Ectodermal cell (in vitro differentiated cells): ENCODE data around the gene PREX1.
A peak's percentile ranks its signal among the peaks of the same experiment; 100 is the strongest.

Experiments
- H3K27ac ChIP-seq: 2 replicates; pipeline ENCODE4 v1.7.0; 2013; ENCODE audit warnings: mild to moderate bottlenecking, low read depth, low read length; ENCODE audit not compliant: insufficient read depth, poor library complexity, severe bottlenecking
- H3K27me3 ChIP-seq: 2 replicates; pipeline ENCODE4 v1.7.0; 2013; ENCODE audit warnings: mild to moderate bottlenecking, low read length; ENCODE audit not compliant: insufficient read depth, control insufficient read depth, poor library complexity, severe bottlenecking
- H3K36me3 ChIP-seq: one replicate; pipeline ENCODE4 v1.7.0; 2013; ENCODE audit warnings: low read length; ENCODE audit not compliant: control insufficient read depth, insufficient read depth
- H3K4me1 ChIP-seq: one replicate; pipeline ENCODE4 v1.7.0; 2013; ENCODE audit warnings: low read length; ENCODE audit not compliant: control insufficient read depth, insufficient read depth
- H3K4me3 ChIP-seq: 2 replicates; pipeline ENCODE4 v1.7.0; 2013; ENCODE audit warnings: low read depth, low read length, control low read depth; ENCODE audit not compliant: insufficient read depth
- H3K9me3 ChIP-seq: 2 replicates; pipeline ENCODE4 v1.7.0; 2013; ENCODE audit warnings: mild to moderate bottlenecking, low read length, moderate library complexity; ENCODE audit not compliant: control insufficient read depth
- WGBS, 2 experiments: methylation state at CpG; one replicate each; pipeline ENCODE4 v1.1.7; 2013; ENCODE audit warnings: missing lambda C conversion rate in 2 of 2; 5-methylcytosine and 5-hydroxymethylcytosine counted together

PREX1 gene

DNA sequence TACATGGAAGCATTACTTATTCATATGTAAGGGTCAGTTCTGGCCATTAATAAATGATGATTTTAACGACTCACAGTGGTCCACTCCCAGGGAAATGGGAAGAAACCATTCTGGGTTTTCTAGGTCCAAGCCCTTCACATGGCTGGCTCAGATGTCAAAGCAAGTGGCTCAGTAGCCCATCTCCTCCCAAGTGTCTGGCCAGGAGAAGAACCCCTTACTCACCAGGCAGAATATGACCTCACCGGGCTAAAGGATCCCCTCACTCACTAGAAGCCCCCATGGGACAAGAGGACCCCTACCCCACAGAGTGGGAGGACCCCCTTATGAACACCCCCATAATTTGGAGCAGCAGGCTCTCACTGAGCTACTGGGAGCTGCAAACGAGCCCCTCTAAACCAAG, 34.0 kb downstream of the PREX1 start:
- 67 to 76% methylated on average over 3 of the region's 3 CpGs for WGBS, 2 experiments
- Histone ChIP-seq H3K27ac (peak overlapping the region; percentile 92), H3K27me3 (no peaks in the 10 kb centered on the region), H3K9me3 (no peaks in the 10 kb centered on the region), H3K36me3 (no peaks in the 10 kb centered on the region), H3K4me1 (peaks cover 45% of the 10 kb centered on the region), H3K4me3 (peak overlapping the region; percentile 11)

- peaks cover 50% of the 10 kb centered on the region for H3K4me1 ChIP-seq
- 89 to 93% methylated on average over 6 of the region's 6 CpGs for WGBS, 2 experiments
These were observed 36.1 kb downstream of the PREX1 start for GRCh38 chr20:48791666-48792071.

GRCh38 chr20:48791014-48791413, 36.8 kb downstream of the PREX1 start:
- Histone ChIP-seq H3K27ac (no peak overlapping the region), H3K27me3 (no peaks in the 10 kb centered on the region), H3K4me1 (peaks cover 50% of the 10 kb centered on the region), H3K9me3 (no peaks in the 10 kb centered on the region), H3K36me3 (no peaks in the 10 kb centered on the region), H3K4me3 (no peak overlapping the region)
- WGBS, 2 experiments: 93 to 95% methylated on average over 11 of the region's 11 CpGs

More at GRCh38 chr20:48791666-48792071, 36.1 kb downstream of the PREX1 start:
- Histone ChIP-seq H3K36me3 (no peaks in the 10 kb centered on the region), H3K9me3 (no peaks in the 10 kb centered on the region), H3K27me3 (no peaks in the 10 kb centered on the region), H3K27ac (no peak overlapping the region), H3K4me3 (no peak overlapping the region)

DNA sequence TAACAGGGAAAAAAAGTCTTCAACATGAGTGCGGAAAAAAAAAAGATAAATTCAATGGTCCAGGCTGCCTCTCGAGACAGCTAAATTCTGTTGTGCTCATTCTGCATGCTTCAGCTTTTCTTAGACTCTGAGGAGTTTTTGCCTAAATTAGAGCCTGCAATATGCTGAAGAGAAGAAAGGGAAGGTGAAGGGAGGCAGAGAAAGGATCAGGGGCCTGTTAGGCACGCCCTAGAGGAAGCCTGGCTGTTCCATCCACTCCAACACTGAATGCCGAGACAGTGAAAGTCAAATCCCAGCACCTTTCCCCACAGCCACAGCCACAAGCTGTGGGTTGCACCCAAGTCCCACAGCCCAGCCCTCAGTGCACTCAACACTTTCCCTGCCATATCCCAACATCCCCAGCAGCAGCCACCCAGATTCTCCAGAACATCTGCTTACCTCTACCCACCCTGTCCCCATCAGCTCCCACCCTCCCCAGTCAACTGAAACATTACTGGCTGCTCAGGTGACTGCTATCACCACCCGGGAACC, 37.3 kb downstream of the PREX1 start:
- Histone ChIP-seq H3K4me3 (no peak overlapping the region), H3K36me3 (no peaks in the 10 kb centered on the region), H3K9me3 (no peaks in the 10 kb centered on the region), H3K27me3 (no peaks in the 10 kb centered on the region), H3K4me1 (peaks cover 51% of the 10 kb centered on the region), H3K27ac (no peak overlapping the region)
- 78 to 85% methylated on average over 5 of the region's 5 CpGs for WGBS, 2 experiments

GRCh38 chr20:48789781-48790472, 37.9 kb downstream of the PREX1 start:
- WGBS, 2 experiments: 90 to 93% methylated on average over 6 to 9 of the region's 9 CpGs
- Histone ChIP-seq H3K36me3 (no peaks in the 10 kb centered on the region), H3K4me1 (peaks cover 50% of the 10 kb centered on the region), H3K27me3 (no peaks in the 10 kb centered on the region), H3K27ac (no peak overlapping the region), H3K4me3 (no peak overlapping the region), H3K9me3 (no peaks in the 10 kb centered on the region)

GRCh38 chr20:48789185-48789668, 38.6 kb downstream of the PREX1 start:
- 94 to 96% methylated on average over 5 to 6 of the region's 6 CpGs for WGBS, 2 experiments
- Histone ChIP-seq H3K27me3 (no peaks in the 10 kb centered on the region), H3K36me3 (no peaks in the 10 kb centered on the region), H3K9me3 (no peaks in the 10 kb centered on the region), H3K27ac (no peak overlapping the region), H3K4me3 (no peak overlapping the region), H3K4me1 (peaks cover 48% of the 10 kb centered on the region)

DNA sequence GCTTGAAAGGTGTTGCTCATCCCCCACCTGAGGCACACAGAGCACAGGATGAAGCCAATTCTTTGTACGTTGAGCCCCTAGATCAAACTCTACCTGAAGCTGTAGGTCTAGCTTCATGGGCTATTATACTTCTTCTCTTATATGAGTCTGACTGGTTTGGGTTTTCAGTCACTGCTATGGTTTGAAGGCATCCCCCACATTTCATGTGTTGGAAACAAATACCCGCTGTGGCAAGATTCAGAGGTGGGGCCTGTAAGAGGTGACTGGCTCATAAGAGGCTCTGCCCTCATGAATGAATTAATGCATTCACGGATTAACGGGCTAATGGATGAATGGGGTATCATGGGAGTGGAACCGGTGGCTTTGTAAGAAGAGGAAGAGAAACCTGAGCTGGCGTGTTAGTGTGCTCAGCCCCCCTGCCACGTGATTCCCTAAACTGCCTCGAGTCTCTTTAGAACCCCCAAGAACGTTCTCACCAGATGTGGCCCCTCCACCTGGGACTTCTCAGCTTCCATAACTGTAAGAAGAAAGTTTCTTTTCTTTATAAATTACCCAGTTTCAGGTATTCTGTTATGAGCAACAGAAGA, 39.2 kb downstream of the PREX1 start:
- Histone ChIP-seq H3K27me3 (no peaks in the 10 kb centered on the region), H3K36me3 (no peaks in the 10 kb centered on the region), H3K4me1 (peaks cover 47% of the 10 kb centered on the region), H3K9me3 (no peaks in the 10 kb centered on the region), H3K4me3 (no peak overlapping the region), H3K27ac (no peak overlapping the region)
- WGBS, 2 experiments: 88 to 90% methylated on average over 9 of the region's 9 CpGs

DNA sequence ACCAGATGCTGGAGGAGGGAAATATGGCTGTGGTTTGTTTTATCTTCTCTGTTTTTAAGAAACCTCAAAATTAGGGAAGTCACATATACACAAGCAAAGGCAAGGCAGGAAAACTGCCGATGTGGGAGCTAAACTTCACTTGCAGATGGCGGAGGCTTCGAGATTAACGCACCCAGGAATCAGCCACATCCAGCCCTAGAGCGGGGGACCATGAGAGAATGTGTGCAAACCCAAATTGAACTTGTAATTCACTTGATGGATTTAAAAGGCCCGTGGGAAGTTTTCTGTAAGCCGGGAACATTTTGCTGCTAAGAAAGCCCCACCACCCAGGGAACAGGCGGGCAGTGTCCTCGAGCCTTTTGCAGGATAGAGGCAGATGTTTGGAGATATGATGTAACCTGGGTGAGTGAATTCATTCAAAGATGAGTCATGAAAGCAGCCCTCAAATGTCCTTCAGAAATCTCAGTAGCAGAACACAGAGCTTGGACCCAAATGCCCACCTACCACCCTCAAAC, 39.9 kb downstream of the PREX1 start:
- Histone ChIP-seq H3K27me3 (no peaks in the 10 kb centered on the region), H3K4me3 (no peak overlapping the region), H3K27ac (peak overlapping the region; percentile 79), H3K36me3 (no peaks in the 10 kb centered on the region), H3K4me1 (peaks cover 43% of the 10 kb centered on the region), H3K9me3 (no peaks in the 10 kb centered on the region)
- WGBS, 2 experiments: 78 to 89% methylated on average over 9 of the region's 9 CpGs

- no peaks in the 10 kb centered on the region for H3K27me3 ChIP-seq
- H3K4me3 ChIP-seq: no peak overlapping the region
- H3K27ac ChIP-seq: peak overlapping the region; percentile 79
- WGBS, 2 experiments: 49 to 50% methylated on average over 19 of the region's 19 CpGs
- H3K9me3 ChIP-seq: no peaks in the 10 kb centered on the region
- H3K36me3 ChIP-seq: no peaks in the 10 kb centered on the region
- peaks cover 47% of the 10 kb centered on the region for H3K4me1 ChIP-seq
These were observed 40.7 kb downstream of the PREX1 start for GRCh38 chr20:48786951-48787705.

DNA sequence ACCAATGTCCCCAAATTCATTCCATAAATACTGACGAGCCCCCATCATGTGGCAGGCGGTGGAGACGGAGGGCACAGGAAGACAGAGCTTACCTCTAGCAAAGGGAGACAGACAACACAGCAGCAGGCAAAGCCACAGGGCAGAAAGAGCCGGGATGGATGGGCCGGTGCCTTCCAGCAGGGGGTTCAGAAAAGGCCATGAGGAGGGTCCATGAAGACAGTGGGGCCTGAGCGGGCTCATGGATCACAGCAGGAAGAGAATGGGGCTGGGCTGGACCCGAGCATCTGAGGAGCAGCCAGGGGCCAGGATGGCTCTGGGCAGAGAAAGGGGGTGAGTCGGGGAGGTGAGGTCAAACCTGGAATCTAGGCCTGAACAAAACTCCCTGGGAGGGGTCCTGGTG, 42.0 kb downstream of the PREX1 start:
- WGBS, 2 experiments: 70 to 74% methylated on average over 8 of the region's 8 CpGs
- Histone ChIP-seq H3K4me3 (no peak overlapping the region), H3K27ac (no peak overlapping the region), H3K9me3 (no peaks in the 10 kb centered on the region), H3K36me3 (no peaks in the 10 kb centered on the region), H3K4me1 (peaks cover 52% of the 10 kb centered on the region), H3K27me3 (no peaks in the 10 kb centered on the region)
